CD4-positive, alpha-beta T cell treated with Interleukin-17A for 4 hours (primary cell): ENCODE results near the gene CYGB.

Experiments
- DNase-seq: peaks from one replicate; pipeline ENCODE4 v3.0.0-alpha.2; 2020; ENCODE audit warnings: mixed read lengths

The CYGB gene

GRCh38 chr17:76549215-76549518 lies 11.7 kb upstream of the CYGB start:
- no peak for DNase-seq

- no peak for DNase-seq
These were observed 11.1 kb upstream of the CYGB start for GRCh38 chr17:76548378-76549214.

- no peak for DNase-seq
These were observed 10.2 kb upstream of the CYGB start for GRCh38 chr17:76547642-76548202.

GRCh38 chr17:76547183-76547641 lies 9.7 kb upstream of the CYGB start:
- peak; percentile 79 for DNase-seq

- DNase-seq: no peak
These were observed 9.2 kb upstream of the CYGB start for GRCh38 chr17:76546556-76547182.

- no peak for DNase-seq
These were observed 8.5 kb upstream of the CYGB start for GRCh38 chr17:76545918-76546555.

GRCh38 chr17:76544546-76545365 lies 7.2 kb upstream of the CYGB start:
- DNase-seq: no peak

- DNase-seq: no peak
These were observed 6.5 kb upstream of the CYGB start for GRCh38 chr17:76543826-76544545.

GRCh38 chr17:76543482-76543825 lies 5.9 kb upstream of the CYGB start:
- no peak for DNase-seq

- no peak for DNase-seq
These were observed 5.5 kb upstream of the CYGB start for GRCh38 chr17:76542984-76543383.

GRCh38 chr17:76542566-76542971 lies 5.1 kb upstream of the CYGB start:
- DNase-seq: no peak

- DNase-seq: no peak
These were observed 4.4 kb upstream of the CYGB start for GRCh38 chr17:76541739-76542454.

- DNase-seq: peak; percentile 39
These were observed 3.1 kb upstream of the CYGB start for GRCh38 chr17:76540381-76541300.

- DNase-seq: no peak
These were observed 2.2 kb upstream of the CYGB start, which contains the start of gene PRCD for GRCh38 chr17:76539631-76540271. PRCD (plus strand) TSS chr17:76540044; CDS start chr17:76540142, 98 bp downstream.

GRCh38 chr17:76538941-76539570 lies 1.5 kb upstream of the CYGB start:
- no peak for DNase-seq

GRCh38 chr17:76538281-76538931 lies 897 bp upstream of the CYGB start:
- no peak for DNase-seq

GRCh38 chr17:76537288-76537577 lies 276 bp downstream of the CYGB start:
- DNase-seq: no peak

GRCh38 chr17:76536511-76537287 lies 810 bp downstream of the CYGB start:
- DNase-seq: no peak
